K562 (cell line): ENCODE measurements around the gene PDPK1. TPM values are rescaled to one million over a fixed set of nuclear protein-coding genes. Genes with fewer than 3 reads are reported as not detected.
A peak's percentile ranks its signal among the peaks of the same experiment; 100 is the strongest.

Experiments
- CC2D1A ChIP-seq: fragments of 450-650 bp; IDR thresholded peaks from 2 replicates; pipeline ENCODE4 v1.6.1; 2017; ENCODE audit warnings: mild to moderate bottlenecking
- CEBPB ChIP-seq: fragments of 450-650 bp; IDR thresholded peaks from 2 replicates; pipeline ENCODE4 v1.6.1; 2016; ENCODE audit warnings: missing genetic modification characterization, missing compliant biosample characterization
- ELF4 ChIP-seq: fragments of 450-650 bp; formaldehyde crosslinking; IDR thresholded peaks from 2 replicates; pipeline ENCODE4 v1.4.0; 2022; ENCODE audit warnings: missing genetic modification characterization
- ESRRA ChIP-seq: fragments of 450-650 bp; IDR thresholded peaks from 2 replicates; pipeline ENCODE4 v1.6.1; 2014; ENCODE audit warnings: low read depth, mild to moderate bottlenecking, moderate library complexity, borderline replicate concordance
- GTF2F1 ChIP-seq: IDR thresholded peaks from 2 replicates; pipeline ENCODE4 v1.6.1; 2011; ENCODE audit warnings: low read depth, low read length, improper control_type of control experiment
- HNRNPUL1 ChIP-seq: fragments of 200-400 bp; formaldehyde crosslinking; IDR thresholded peaks from 2 replicates; pipeline ENCODE4 v1.6.1; 2017; ENCODE audit warnings: low read length
- KAT7 ChIP-seq: sonication (generic); formaldehyde crosslinking; IDR thresholded peaks from 2 replicates; pipeline ENCODE4 v1.8.0; 2022; ENCODE audit warnings: missing genetic modification reagents, mild to moderate bottlenecking, borderline replicate concordance
- LEF1 ChIP-seq: fragments of 450-650 bp; IDR thresholded peaks from 2 replicates; pipeline ENCODE4 v1.6.1; 2016; ENCODE audit warnings: mild to moderate bottlenecking
- MAFF ChIP-seq: IDR thresholded peaks from 2 replicates; pipeline ENCODE4 v1.6.1; 2012; ENCODE audit warnings: low read length, improper control_type of control experiment
- NCOA2 ChIP-seq, 2 experiments: fragments of 450-650 bp; IDR thresholded peaks; 2 replicates each; pipeline ENCODE4 v1.6.1; 2018; ENCODE audit warnings: mild to moderate bottlenecking in 2 of 2, moderate library complexity in 1 of 2; ENCODE audit not compliant: partially characterized antibody in 2 of 2
- NFIC ChIP-seq: fragments of 450-650 bp; IDR thresholded peaks from 2 replicates; pipeline ENCODE4 v1.6.1; 2017; ENCODE audit warnings: mild to moderate bottlenecking, inconsistent platforms
- NR3C1 ChIP-seq: sonication (generic); formaldehyde crosslinking; IDR thresholded peaks from 2 replicates; pipeline ENCODE4 v1.8.1; 2022; ENCODE audit warnings: missing genetic modification reagents
- SMAD2 ChIP-seq: fragments of 150-350 bp; IDR thresholded peaks from 2 replicates; pipeline ENCODE4 v1.6.1; 2014; ENCODE audit warnings: low read depth, mild to moderate bottlenecking, low read length
- SMARCE1 ChIP-seq: fragments of 450-650 bp; IDR thresholded peaks from 2 replicates; pipeline ENCODE4 v1.7.1; 2016; ENCODE audit warnings: mild to moderate bottlenecking
- SRSF7 ChIP-seq: fragments of 200-400 bp; formaldehyde crosslinking; optimal IDR thresholded peaks from 2 replicates; pipeline ENCODE3; 2017; ENCODE audit warnings: mild to moderate bottlenecking, low read depth, low read length
- STAT5A ChIP-seq: IDR thresholded peaks from 2 replicates; pipeline ENCODE4 v1.6.1; 2012; ENCODE audit warnings: low read length, inconsistent platforms, borderline replicate concordance
- SUPT5H ChIP-seq: fragments of 450-650 bp; IDR thresholded peaks from 2 replicates; pipeline ENCODE4 v1.6.1; 2016
- TCFL5 ChIP-seq: fragments of 250-450 bp; sonication (Bioruptor Pico); conservative IDR thresholded peaks from 2 replicates; pipeline ENCODE4 v1.6.1; 2021; ENCODE audit warnings: mild to moderate bottlenecking, moderate library complexity, matching md5 sums
- THRA ChIP-seq: fragments of 450-650 bp; IDR thresholded peaks from 2 replicates; pipeline ENCODE4 v1.6.1; 2017; ENCODE audit warnings: mild to moderate bottlenecking, moderate library complexity
- THRAP3 ChIP-seq: fragments of 450-650 bp; IDR thresholded peaks from 2 replicates; pipeline ENCODE4 v1.6.1; 2016; ENCODE audit warnings: mild to moderate bottlenecking, inconsistent platforms, borderline replicate concordance
- TSC22D4 ChIP-seq: fragments of 450-650 bp; IDR thresholded peaks from 2 replicates; pipeline ENCODE4 v1.6.1; 2016; ENCODE audit warnings: missing genetic modification characterization, missing biosample characterization, control low read depth
- ZC3H11A ChIP-seq: IDR thresholded peaks from 2 replicates; pipeline ENCODE4 v1.6.1; 2012; ENCODE audit warnings: low read depth, low read length, improper control_type of control experiment
- ZNF217 ChIP-seq: sonication (generic); formaldehyde crosslinking; IDR thresholded peaks from 2 replicates; pipeline ENCODE4 v1.8.0; 2022; ENCODE audit warnings: mild to moderate bottlenecking, missing genetic modification reagents
- ZNF24 ChIP-seq: fragments of 450-650 bp; IDR thresholded peaks from 2 replicates; pipeline ENCODE4 v1.6.1; 2016
- ZNF436 ChIP-seq: fragments of 250-450, 450-650 bp; sonication (Bioruptor Pico); formaldehyde crosslinking; IDR thresholded peaks from 2 replicates; pipeline ENCODE4 v1.7.0; 2020; ENCODE audit warnings: mild to moderate bottlenecking
- polyA plus RNA-seq, 8 experiments: library from polyadenylated mRNA; depleted of rRNA in 4 of 8; stranded (reverse) in 5 of 8; unstranded in 3 of 8; fragments of >200 nt; fragmentation: Nextera tagmentation in 2 of 8; fragmentation: Illumina TruSeq in 1 of 8; extraction: Ambion mirVana in 2 of 8; extraction: Trizol in 1 of 8; gene quantifications; 2 replicates each; pipeline versions ENCODE4 v1.2.1 to v1.2.3, GENCODE V29; 2011 to 2014; ENCODE audit warnings: inconsistent platforms in 1 of 8, missing spikeins in 1 of 8
- total RNA-seq, 7 experiments: library from RNA; depleted of rRNA in 6 of 7; stranded (reverse); fragments of >200 nt in 6 of 7; fragmentation: Illumina TruSeq in 2 of 7; extraction: Trizol in 2 of 7; gene quantifications; 2 replicates each; pipeline versions ENCODE4 v1.2.1 to v1.2.3, GENCODE V29; 2011 to 2021; ENCODE audit warnings: low replicate concordance in 1 of 7
- TF ChIP-seq, protein P1 (sequence below): fragments of 450-650 bp; IDR thresholded peaks from 2 replicates; pipeline ENCODE4 v1.6.1; 2017; ENCODE audit warnings: antibody characterized with exemption
- TF ChIP-seq, protein P2 (sequence below): fragments of 250-450 bp; sonication (Bioruptor Pico); IDR thresholded peaks from 2 replicates; pipeline ENCODE4 v1.6.1; 2021; ENCODE audit warnings: mild to moderate bottlenecking

PDPK1 gene
- total and polyA plus RNA-seq, 9 of the 15 experiments (the other 6 are each of a cell fraction or from before 2014, with no cell fraction given): 4.0 to 37.2 (median 18.7) TPM

DNA sequence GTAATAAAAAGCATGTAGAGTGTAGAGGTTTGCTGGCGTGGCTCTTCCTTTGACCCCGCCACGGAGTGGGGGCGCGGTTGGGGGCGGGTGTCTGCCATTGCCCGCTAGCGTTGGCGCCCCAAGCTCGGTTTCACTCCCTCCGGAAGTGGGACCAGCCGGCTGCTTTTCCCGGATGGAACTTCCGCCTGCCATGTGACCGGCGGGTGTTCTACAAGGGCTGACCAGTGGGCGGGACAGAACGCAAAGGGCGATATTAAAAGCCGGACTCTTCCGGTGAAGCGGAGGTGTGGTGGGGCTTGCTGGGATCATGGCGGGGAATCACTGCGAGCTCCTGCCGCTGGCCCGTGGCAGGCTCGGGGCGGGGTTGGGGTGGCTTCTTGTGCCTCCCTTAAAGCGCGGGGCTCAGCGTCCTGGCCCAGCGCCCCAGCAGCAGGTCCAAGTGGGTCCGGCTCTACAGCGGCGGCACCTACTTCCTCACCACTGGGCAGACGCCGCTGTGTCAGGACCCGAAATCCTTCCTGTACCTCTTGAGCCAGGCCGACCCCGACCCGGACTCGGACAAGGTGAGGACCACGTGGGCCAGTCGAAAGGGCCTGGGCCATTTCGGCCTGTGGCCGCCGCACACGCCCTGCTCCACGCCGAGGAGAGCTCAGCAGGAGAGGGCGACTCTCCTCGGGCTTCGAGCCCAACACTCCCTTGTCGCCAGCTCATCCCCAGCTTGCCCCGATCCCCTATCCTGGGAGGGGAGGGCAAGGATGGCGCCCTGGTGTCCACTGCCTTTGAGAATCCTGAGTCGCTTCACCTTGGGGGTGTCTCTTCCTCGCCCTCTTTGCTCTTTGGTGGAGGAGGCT is 65.6 kb downstream of the PDPK1 start (continued):
- peak; percentile 61; the same call in 1 of the 2 replicates for TF ChIP-seq ZC3H11A
- TF ChIP-seq GTF2F1: no peak
- TF ChIP-seq STAT5A: 0 out of 2 replicates have a peak, but pooled peaks have one; percentile 10
- no peak for TF ChIP-seq NCOA2 (IDR thresholded peaks at IDR 0.05; ENCODE audit: partially characterized antibody in 2 of 2)
- no peak; the same call in 1 of the 2 replicates for TF ChIP-seq SMARCE1
- TF ChIP-seq ZNF24: peak; percentile 79; the same call in 1 of the 2 replicates
- no peak for TF ChIP-seq CEBPB (tag)
- TF ChIP-seq NR3C1 (CRISPR knock-in tag): no peak
- TF ChIP-seq MAFF: no peak
- TF ChIP-seq TCFL5: no peak
- TF ChIP-seq KAT7 (CRISPR knock-in tag): peak; percentile 69; the same call in 1 of the 2 replicates
- TF ChIP-seq THRA: no peak
- TF ChIP-seq, protein P1, sequence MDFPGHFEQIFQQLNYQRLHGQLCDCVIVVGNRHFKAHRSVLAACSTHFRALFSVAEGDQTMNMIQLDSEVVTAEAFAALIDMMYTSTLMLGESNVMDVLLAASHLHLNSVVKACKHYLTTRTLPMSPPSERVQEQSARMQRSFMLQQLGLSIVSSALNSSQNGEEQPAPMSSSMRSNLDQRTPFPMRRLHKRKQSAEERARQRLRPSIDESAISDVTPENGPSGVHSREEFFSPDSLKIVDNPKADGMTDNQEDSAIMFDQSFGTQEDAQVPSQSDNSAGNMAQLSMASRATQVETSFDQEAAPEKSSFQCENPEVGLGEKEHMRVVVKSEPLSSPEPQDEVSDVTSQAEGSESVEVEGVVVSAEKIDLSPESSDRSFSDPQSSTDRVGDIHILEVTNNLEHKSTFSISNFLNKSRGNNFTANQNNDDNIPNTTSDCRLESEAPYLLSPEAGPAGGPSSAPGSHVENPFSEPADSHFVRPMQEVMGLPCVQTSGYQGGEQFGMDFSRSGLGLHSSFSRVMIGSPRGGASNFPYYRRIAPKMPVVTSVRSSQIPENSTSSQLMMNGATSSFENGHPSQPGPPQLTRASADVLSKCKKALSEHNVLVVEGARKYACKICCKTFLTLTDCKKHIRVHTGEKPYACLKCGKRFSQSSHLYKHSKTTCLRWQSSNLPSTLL: no peak
- no peak for TF ChIP-seq HNRNPUL1
- TF ChIP-seq ESRRA: peak; percentile 91
- TF ChIP-seq SRSF7: no peak
- no peak for TF ChIP-seq ZNF436
- peak; percentile 88; the same call in 1 of the 2 replicates for TF ChIP-seq THRAP3
- 0 out of 2 replicates have a peak, but pooled peaks have one; percentile 48 for TF ChIP-seq LEF1
- no peak for TF ChIP-seq CC2D1A
- no peak for TF ChIP-seq SMAD2
- peak; percentile 55; the same call in 1 of the 2 replicates for TF ChIP-seq NFIC
- TF ChIP-seq SUPT5H: peak; percentile 94
- TF ChIP-seq ZNF217 (CRISPR knock-in tag): no peak
- TF ChIP-seq ELF4 (CRISPR knock-in tag): no peak; the same call in 1 of the 2 replicates
- TF ChIP-seq TSC22D4 (tag): no peak
- TF ChIP-seq, protein P2, sequence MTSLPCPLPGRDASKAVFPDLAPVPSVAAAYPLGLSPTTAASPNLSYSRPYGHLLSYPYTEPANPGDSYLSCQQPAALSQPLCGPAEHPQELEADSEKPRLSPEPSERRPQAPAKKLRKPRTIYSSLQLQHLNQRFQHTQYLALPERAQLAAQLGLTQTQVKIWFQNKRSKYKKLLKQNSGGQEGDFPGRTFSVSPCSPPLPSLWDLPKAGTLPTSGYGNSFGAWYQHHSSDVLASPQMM (CRISPR knock-in tag): no peak
